Keratinocyte (primary cell): ENCODE measurements around the gene HIP1. TPM values are rescaled to one million over a fixed set of nuclear protein-coding genes. Genes with fewer than 3 reads are reported as not detected.

Experiments
- DNase-seq: peaks from one replicate; pipeline ENCODE4 v3.0.0-alpha.2; 2011; ENCODE audit warnings: low read depth, missing footprints, low spot score
- FAIRE-seq: peaks from 2 replicates; lab custom pipeline; 2011; peaks lifted over from hg19 to GRCh38; lab: Jason Lieb, UNC
- H2AFZ ChIP-seq: 2 replicates; pipeline ENCODE4 v1.6.0; 2012; ENCODE audit warnings: low read length, control low read depth, inconsistent platforms; ENCODE audit not compliant: control insufficient read depth
- H3K27ac ChIP-seq: 2 replicates; pipeline ENCODE4 v1.5.1; 2011; ENCODE audit warnings: low read length; ENCODE audit not compliant: control insufficient read depth, insufficient read depth
- H3K27me3 ChIP-seq: 3 replicates; pipeline ENCODE4 v1.6.0; 2011; ENCODE audit warnings: low read length; ENCODE audit not compliant: control insufficient read depth, insufficient read depth; ENCODE audit errors: extremely low read depth
- H3K36me3 ChIP-seq, 2 experiments: 2 replicates in 1 of 2; 3 replicates in 1 of 2; pipeline ENCODE4 v1.5.1; 2011; ENCODE audit warnings: low read length in 2 of 2, mild to moderate bottlenecking in 1 of 2; ENCODE audit not compliant: control insufficient read depth in 2 of 2, insufficient read depth in 2 of 2; ENCODE audit errors: extremely low read depth in 1 of 2
- H3K4me1 ChIP-seq: 3 replicates; pipeline ENCODE4 v1.5.1; 2011; ENCODE audit warnings: low read length; ENCODE audit not compliant: control insufficient read depth, insufficient read depth; ENCODE audit errors: extremely low read depth
- H3K4me2 ChIP-seq: 3 replicates; pipeline ENCODE4 v1.6.0; 2011; ENCODE audit warnings: low read depth, low read length; ENCODE audit not compliant: control insufficient read depth, insufficient read depth; ENCODE audit errors: extremely low read depth
- H3K4me3 ChIP-seq, 3 experiments: fragments of 200-600 bp in 1 of 3; sonication (generic) in 1 of 3; 2 replicates in 2 of 3; 3 replicates in 1 of 3; pipeline ENCODE4 v1.5.1; 2011 to 2016; ENCODE audit warnings: low read length in 3 of 3, mild to moderate bottlenecking in 3 of 3, control low read depth in 2 of 3, inconsistent platforms in 1 of 3, low read depth in 1 of 3, mixed read lengths in 1 of 3, mixed run types in 1 of 3, moderate library complexity in 1 of 3; ENCODE audit not compliant: control insufficient read depth in 2 of 3, insufficient read depth in 2 of 3; ENCODE audit errors: extremely low read depth in 1 of 3
- H3K79me2 ChIP-seq: 2 replicates; pipeline ENCODE4 v1.6.0; 2012; ENCODE audit warnings: low read length; ENCODE audit not compliant: control insufficient read depth, insufficient read depth
- H3K9ac ChIP-seq: 3 replicates; pipeline ENCODE4 v1.6.0; 2011; ENCODE audit warnings: low read length; ENCODE audit not compliant: control insufficient read depth, insufficient read depth; ENCODE audit errors: extremely low read depth
- H3K9me1 ChIP-seq: 3 replicates; pipeline ENCODE4 v1.6.0; 2011; ENCODE audit warnings: low read length; ENCODE audit not compliant: control insufficient read depth, insufficient read depth; ENCODE audit errors: extremely low read depth
- H3K9me3 ChIP-seq: 2 replicates; pipeline ENCODE4 v1.5.1; 2012; ENCODE audit warnings: low read depth, low read length; ENCODE audit not compliant: control insufficient read depth
- H4K20me1 ChIP-seq: 3 replicates; pipeline ENCODE4 v1.6.0; 2011; ENCODE audit warnings: low read length; ENCODE audit not compliant: control insufficient read depth, insufficient read depth; ENCODE audit errors: extremely low read depth
- EZH2 ChIP-seq: IDR thresholded peaks from one replicate; pipeline ENCODE4 v1.6.1; 2012; ENCODE audit warnings: inconsistent platforms, mild to moderate bottlenecking, low read length, moderate library complexity
- dilution Hi-C: fragments of 300-500 bp; cut with MboI; formaldehyde crosslinking; loops from one replicate; pipeline ENCODE4 v1.7.0; 2020; ENCODE audit warnings: low sequenced_read_pairs; ENCODE audit not compliant: extremely low pct_ligation_motif_present
- polyA plus RNA-seq, 5 experiments: library from polyadenylated mRNA; depleted of rRNA in 3 of 5; stranded (reverse) in 3 of 5; stranded (forward) in 1 of 5; unstranded in 1 of 5; fragments of >200 nt; gene quantifications; 1 replicate in 1 of 5; 2 replicates in 3 of 5; 3 replicates in 1 of 5; pipeline versions ENCODE4 v1.2.1 to v1.2.3, GENCODE V29; 2011 to 2012; ENCODE audit warnings: missing spikeins in 2 of 5, low read depth in 1 of 5, low replicate concordance in 1 of 5
- TF ChIP-seq, protein P1 (sequence below), 3 experiments: IDR thresholded peaks in 1 of 3; conservative IDR thresholded peaks in 1 of 3; optimal IDR thresholded peaks in 1 of 3; 2 replicates in 2 of 3; 3 replicates in 1 of 3; pipeline versions ENCODE3 to v1.5.1; 2011; ENCODE audit warnings: low read length in 3 of 3, mild to moderate bottlenecking in 3 of 3, moderate library complexity in 2 of 3, control low read depth in 1 of 3, inconsistent platforms in 1 of 3; ENCODE audit not compliant: insufficient read depth in 2 of 3; ENCODE audit errors: extremely low read depth in 1 of 3

HIP1 gene
- polyA plus RNA-seq, 1 donor (not counting 4 experiments of a cell fraction or from before 2014, with no cell fraction given) = 5.0 TPM

DNA sequence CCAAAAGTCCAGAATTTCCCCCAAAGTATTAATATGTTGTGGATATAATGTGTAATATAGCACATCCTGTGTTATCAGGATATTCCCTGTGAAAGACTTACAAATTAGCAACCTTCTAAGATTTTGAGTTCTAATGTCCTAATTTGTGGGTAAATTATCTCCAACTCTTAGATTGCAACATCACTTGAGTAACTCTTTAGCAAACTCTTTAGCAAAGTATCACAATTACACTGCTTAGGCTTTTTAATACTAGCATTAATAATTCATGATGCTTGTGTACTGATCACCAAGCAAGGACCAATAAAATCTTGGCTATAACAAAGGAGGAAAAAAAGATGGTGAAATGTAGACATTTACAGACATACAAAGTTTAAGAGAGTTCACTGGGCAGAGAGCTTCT is 27.7 kb downstream of the HIP1 start:
- no peak overlapping the region for H3K4me3 ChIP-seq
- no peak for TF ChIP-seq EZH2
- TF ChIP-seq, protein P1, sequence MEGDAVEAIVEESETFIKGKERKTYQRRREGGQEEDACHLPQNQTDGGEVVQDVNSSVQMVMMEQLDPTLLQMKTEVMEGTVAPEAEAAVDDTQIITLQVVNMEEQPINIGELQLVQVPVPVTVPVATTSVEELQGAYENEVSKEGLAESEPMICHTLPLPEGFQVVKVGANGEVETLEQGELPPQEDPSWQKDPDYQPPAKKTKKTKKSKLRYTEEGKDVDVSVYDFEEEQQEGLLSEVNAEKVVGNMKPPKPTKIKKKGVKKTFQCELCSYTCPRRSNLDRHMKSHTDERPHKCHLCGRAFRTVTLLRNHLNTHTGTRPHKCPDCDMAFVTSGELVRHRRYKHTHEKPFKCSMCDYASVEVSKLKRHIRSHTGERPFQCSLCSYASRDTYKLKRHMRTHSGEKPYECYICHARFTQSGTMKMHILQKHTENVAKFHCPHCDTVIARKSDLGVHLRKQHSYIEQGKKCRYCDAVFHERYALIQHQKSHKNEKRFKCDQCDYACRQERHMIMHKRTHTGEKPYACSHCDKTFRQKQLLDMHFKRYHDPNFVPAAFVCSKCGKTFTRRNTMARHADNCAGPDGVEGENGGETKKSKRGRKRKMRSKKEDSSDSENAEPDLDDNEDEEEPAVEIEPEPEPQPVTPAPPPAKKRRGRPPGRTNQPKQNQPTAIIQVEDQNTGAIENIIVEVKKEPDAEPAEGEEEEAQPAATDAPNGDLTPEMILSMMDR (optimal IDR thresholded peaks at IDR 0.05 in 1 of 3, IDR thresholded peaks at IDR 0.05 in 1 of 3, conservative IDR thresholded peaks at IDR 0.05 in 1 of 3; ENCODE audit: extremely low read depth in 1 of 3, insufficient read depth in 2 of 3, low read length in 3 of 3) = no peak
- no peaks in the 10 kb centered on the region for H3K27me3 ChIP-seq
- no peak for FAIRE-seq
- no peak overlapping the region for H2AFZ ChIP-seq
- H3K9me3 ChIP-seq = peaks cover 4% of the 10 kb centered on the region
- no peak overlapping the region for H3K27ac ChIP-seq
- no peak for DNase-seq
- H3K9ac ChIP-seq = no peak overlapping the region
- no peaks in the 10 kb centered on the region for H3K9me1 ChIP-seq
- no peak overlapping the region for H3K4me2 ChIP-seq
- dilution Hi-C loops = no loop called here
- H4K20me1 ChIP-seq = no peaks in the 10 kb centered on the region
- no peaks in the 10 kb centered on the region for H3K79me2 ChIP-seq
- H3K4me1 ChIP-seq = no peaks in the 10 kb centered on the region
- H3K36me3 ChIP-seq = no peaks in the 10 kb centered on the region

DNA sequence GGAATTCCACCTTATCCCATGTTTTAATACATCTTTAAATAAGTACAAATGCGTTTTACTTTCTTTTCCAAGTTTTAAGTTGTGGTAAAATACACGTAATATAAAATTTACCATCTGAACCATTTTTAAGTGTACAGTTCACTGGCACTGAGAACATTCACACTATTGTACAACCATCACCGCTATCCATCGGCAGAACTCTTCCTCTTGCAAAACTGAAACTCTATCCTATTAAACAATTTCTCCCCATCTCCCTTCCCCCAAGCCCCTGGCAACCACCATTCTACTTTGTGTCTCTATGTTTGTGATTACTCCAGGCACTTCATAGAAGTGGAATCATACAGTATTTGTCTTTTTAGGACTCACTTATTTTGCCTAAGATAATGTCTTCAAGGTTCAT is 33.8 kb downstream of the HIP1 start:
- DNase-seq (no peak), FAIRE-seq (no peak)
- no peaks in the 10 kb centered on the region for H3K36me3 ChIP-seq
- no peaks in the 10 kb centered on the region for H3K27me3 ChIP-seq
- H3K4me1 ChIP-seq = no peaks in the 10 kb centered on the region
- H3K27ac ChIP-seq = no peak overlapping the region
- no peak overlapping the region for H3K9ac ChIP-seq
- H3K4me3 ChIP-seq = no peak overlapping the region
- no peaks in the 10 kb centered on the region for H3K9me1 ChIP-seq
- H2AFZ ChIP-seq = no peak overlapping the region
- no peak overlapping the region for H3K4me2 ChIP-seq
- no peak for TF ChIP-seq EZH2
- TF ChIP-seq, protein P1 (optimal IDR thresholded peaks at IDR 0.05 in 1 of 3, IDR thresholded peaks at IDR 0.05 in 1 of 3, conservative IDR thresholded peaks at IDR 0.05 in 1 of 3; ENCODE audit: extremely low read depth in 1 of 3, insufficient read depth in 2 of 3, low read length in 3 of 3) = no peak
- no peaks in the 10 kb centered on the region for H4K20me1 ChIP-seq
- H3K9me3 ChIP-seq = no peaks in the 10 kb centered on the region
- dilution Hi-C loops = no loop called here
- no peaks in the 10 kb centered on the region for H3K79me2 ChIP-seq
